K562 (cell line): ENCODE measurements around the gene IQGAP3. TPM values are rescaled to one million over a fixed set of nuclear protein-coding genes. Genes with fewer than 3 reads are reported as not detected.
A peak's percentile ranks its signal among the peaks of the same experiment; 100 is the strongest.

Experiments
- ARID1B ChIP-seq: fragments of 450-650 bp; IDR thresholded peaks from 2 replicates; pipeline ENCODE4 v1.6.1; 2016; ENCODE audit warnings: antibody characterized with exemption, mild to moderate bottlenecking, inconsistent platforms
- ARNT ChIP-seq, 2 experiments: fragments of 450-650 bp; IDR thresholded peaks; 2 replicates each; pipeline ENCODE4 v1.6.1; 2016; ENCODE audit warnings: mild to moderate bottlenecking in 1 of 2
- ATF1 ChIP-seq, 2 experiments: fragments of 450-650 bp in 1 of 2; IDR thresholded peaks; 2 replicates each; pipeline ENCODE4 v1.6.1; 2016; ENCODE audit warnings: missing compliant biosample characterization in 1 of 2, missing genetic modification characterization in 1 of 2
- ATF7 ChIP-seq: fragments of 450-650 bp; IDR thresholded peaks from 2 replicates; pipeline ENCODE4 v1.7.1; 2014; ENCODE audit warnings: mild to moderate bottlenecking, moderate library complexity
- BHLHE40 ChIP-seq: IDR thresholded peaks from 2 replicates; pipeline ENCODE4 v1.6.1; 2011; ENCODE audit warnings: low read length, improper control_type of control experiment
- CBFA2T2 ChIP-seq: fragments of 450-650 bp; conservative IDR thresholded peaks from 2 replicates; pipeline ENCODE4 v1.6.1; 2017; ENCODE audit warnings: mild to moderate bottlenecking
- CBX5 ChIP-seq: IDR thresholded peaks from 2 replicates; pipeline ENCODE4 v1.6.1; 2014; ENCODE audit warnings: low read depth, borderline replicate concordance
- CCNT2 ChIP-seq: IDR thresholded peaks from 2 replicates; pipeline ENCODE4 v1.6.1; 2011; ENCODE audit warnings: borderline replicate concordance, low read depth, mild to moderate bottlenecking, moderate library complexity, mixed read lengths, low read length; ENCODE audit not compliant: insufficient read length; ENCODE audit errors: extremely low read depth
- FOXA3 ChIP-seq, 2 experiments: fragments of 450-650 bp in 1 of 2; sonication (generic) in 1 of 2; formaldehyde crosslinking; IDR thresholded peaks in 1 of 2; conservative IDR thresholded peaks in 1 of 2; 2 replicates each; pipeline versions ENCODE4 v1.4.0 to v1.8.0; 2020 to 2022; ENCODE audit warnings: mild to moderate bottlenecking in 2 of 2, missing genetic modification reagents in 1 of 2
- GATAD2B ChIP-seq: fragments of 450-650 bp; IDR thresholded peaks from 2 replicates; pipeline ENCODE4 v1.6.1; 2017; ENCODE audit warnings: mild to moderate bottlenecking, borderline replicate concordance
- HDAC1 ChIP-seq, 2 experiments: fragments of 450-650 bp; IDR thresholded peaks; 2 replicates each; pipeline ENCODE4 v1.6.1; 2016 to 2017; ENCODE audit warnings: inconsistent platforms in 1 of 2, mild to moderate bottlenecking in 1 of 2, moderate library complexity in 1 of 2
- JUN ChIP-seq, 2 experiments: sonication (generic) in 1 of 2; formaldehyde crosslinking in 1 of 2; IDR thresholded peaks; 2 replicates each; pipeline versions ENCODE4 v1.6.1 to v1.8.0; 2012 to 2022; ENCODE audit warnings: borderline replicate concordance in 2 of 2, mild to moderate bottlenecking in 2 of 2, improper control_type of control experiment in 1 of 2, low read depth in 1 of 2, low read length in 1 of 2, missing genetic modification reagents in 1 of 2
- JUND ChIP-seq, 2 experiments: IDR thresholded peaks; 2 replicates in 1 of 2; 3 replicates in 1 of 2; pipeline ENCODE4 v1.6.1; 2011; ENCODE audit warnings: borderline replicate concordance in 2 of 2, low read depth in 2 of 2, low read length in 2 of 2, improper control_type of control experiment in 1 of 2, missing biosample characterization in 1 of 2, missing genetic modification characterization in 1 of 2, missing genetic modification reagents in 1 of 2
- KLF16 ChIP-seq: IDR thresholded peaks from 2 replicates; pipeline ENCODE4 v1.6.1; 2016; ENCODE audit warnings: antibody characterized with exemption
- MTA1 ChIP-seq: fragments of 450-650 bp; IDR thresholded peaks from 2 replicates; pipeline ENCODE4 v1.6.1; 2017; ENCODE audit warnings: borderline replicate concordance
- MYBL2 ChIP-seq, 2 experiments: fragments of 450-650 bp in 1 of 2; sonication (generic) in 1 of 2; formaldehyde crosslinking in 1 of 2; IDR thresholded peaks; 2 replicates each; pipeline versions ENCODE4 v1.6.1 to v1.8.1; 2017 to 2022; ENCODE audit warnings: borderline replicate concordance in 1 of 2, inconsistent platforms in 1 of 2, low read depth in 1 of 2, mild to moderate bottlenecking in 1 of 2, missing genetic modification reagents in 1 of 2, moderate library complexity in 1 of 2
- NCOA1 ChIP-seq: fragments of 450-650 bp; IDR thresholded peaks from 2 replicates; pipeline ENCODE4 v1.6.1; 2016; ENCODE audit warnings: low read depth
- NFIC ChIP-seq: fragments of 450-650 bp; IDR thresholded peaks from 2 replicates; pipeline ENCODE4 v1.6.1; 2017; ENCODE audit warnings: mild to moderate bottlenecking, inconsistent platforms
- PHF21A ChIP-seq: fragments of 450-650 bp; IDR thresholded peaks from 2 replicates; pipeline ENCODE4 v1.6.1; 2017; ENCODE audit warnings: low read depth, borderline replicate concordance
- SMARCA4 ChIP-seq: fragments of 450-650 bp; IDR thresholded peaks from 2 replicates; pipeline ENCODE4 v1.6.1; 2016
- SP1 ChIP-seq: sonication (generic); formaldehyde crosslinking; IDR thresholded peaks from 2 replicates; pipeline ENCODE4 v1.8.1; 2022; ENCODE audit warnings: mild to moderate bottlenecking, missing genetic modification reagents
- TCF3 ChIP-seq: sonication (generic); formaldehyde crosslinking; IDR thresholded peaks from 2 replicates; pipeline ENCODE4 v1.4.0; 2020; ENCODE audit warnings: mild to moderate bottlenecking, missing genetic modification reagents
- TEAD1 ChIP-seq, 2 experiments: fragments of 450-650 bp in 1 of 2; sonication (generic) in 1 of 2; formaldehyde crosslinking; IDR thresholded peaks; 2 replicates each; pipeline versions ENCODE4 v1.4.0 to v1.8.0; 2020 to 2022; ENCODE audit warnings: mild to moderate bottlenecking in 2 of 2, missing genetic modification reagents in 1 of 2
- WHSC1 ChIP-seq: IDR thresholded peaks from one replicate; pipeline ENCODE4 v1.6.1; 2012; ENCODE audit warnings: low read length, control low read depth, inconsistent platforms
- YBX1 ChIP-seq: fragments of 450-650 bp; IDR thresholded peaks from 2 replicates; pipeline ENCODE4 v1.7.1; 2016; ENCODE audit warnings: mild to moderate bottlenecking
- ZEB2 ChIP-seq: fragments of 450-650 bp; IDR thresholded peaks from 2 replicates; pipeline ENCODE4 v1.6.1; 2016
- ZNF121 ChIP-seq: sonication (generic); formaldehyde crosslinking; conservative IDR thresholded peaks from 2 replicates; pipeline ENCODE4 v1.8.0; 2022; ENCODE audit warnings: missing genetic modification reagents
- ZNF316 ChIP-seq: fragments of 450-650 bp; IDR thresholded peaks from 2 replicates; pipeline ENCODE4 v1.6.1; 2016
- polyA plus RNA-seq, 8 experiments: library from polyadenylated mRNA; depleted of rRNA in 4 of 8; stranded (reverse) in 5 of 8; unstranded in 3 of 8; fragments of >200 nt; fragmentation: Nextera tagmentation in 2 of 8; fragmentation: Illumina TruSeq in 1 of 8; extraction: Ambion mirVana in 2 of 8; extraction: Trizol in 1 of 8; gene quantifications; 2 replicates each; pipeline versions ENCODE4 v1.2.1 to v1.2.3, GENCODE V29; 2011 to 2014; ENCODE audit warnings: inconsistent platforms in 1 of 8, missing spikeins in 1 of 8
- total RNA-seq, 7 experiments: library from RNA; depleted of rRNA in 6 of 7; stranded (reverse); fragments of >200 nt in 6 of 7; fragmentation: Illumina TruSeq in 2 of 7; extraction: Trizol in 2 of 7; gene quantifications; 2 replicates each; pipeline versions ENCODE4 v1.2.1 to v1.2.3, GENCODE V29; 2011 to 2021; ENCODE audit warnings: low replicate concordance in 1 of 7
- TF ChIP-seq, protein P1 (sequence below): sonication (generic); formaldehyde crosslinking; IDR thresholded peaks from 2 replicates; pipeline ENCODE4 v1.8.0; 2022; ENCODE audit warnings: missing genetic modification reagents, mild to moderate bottlenecking, moderate library complexity, borderline replicate concordance
- TF ChIP-seq, protein P2 (sequence below): fragments of 250-450 bp; sonication (Bioruptor Pico); IDR thresholded peaks from 2 replicates; pipeline ENCODE4 v1.5.0; 2021

The IQGAP3 gene
- total and polyA plus RNA-seq, 9 of the 15 experiments (the other 6 are each of a cell fraction or from before 2014, with no cell fraction given), result 1.4 to 16.6 (median 11.9) TPM

DNA sequence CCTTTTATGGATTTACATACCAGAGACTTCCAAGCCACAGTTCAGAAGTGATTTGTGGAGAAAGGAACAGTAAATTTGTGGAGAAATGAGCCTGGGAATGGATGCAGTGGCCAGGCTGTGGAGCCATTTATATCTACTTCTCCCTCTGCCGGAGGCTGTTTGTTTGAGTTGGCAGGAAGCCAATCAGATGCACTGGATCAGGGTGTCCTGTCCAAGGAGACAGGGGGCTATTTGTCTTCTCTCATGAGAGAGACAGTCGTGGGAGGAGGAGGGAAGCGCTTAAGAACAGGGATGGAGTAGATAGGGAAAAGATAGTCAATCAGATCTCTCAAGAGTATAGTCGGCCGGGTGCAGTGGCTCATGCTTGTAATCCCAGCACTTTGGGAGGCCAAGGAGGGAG lies 44.1 kb upstream of the IQGAP3 start (continued):
- TF ChIP-seq MTA1 (peak; percentile 91), CCNT2 (peak; percentile 56), ARNT (IDR thresholded peaks at IDR 0.05) (peak; percentile 25 to 86; a peak in 2 of 4 replicates), JUND (IDR thresholded peaks at IDR 0.05; ENCODE audit: borderline replicate concordance, low read depth, low read length) (peak; percentile 75), JUND (tag; IDR thresholded peaks at IDR 0.05; ENCODE audit: borderline replicate concordance, low read depth, low read length) (peak; percentile 60; the same call in 2 of the 3 replicates), YBX1 (no peak), GATAD2B (peak; percentile 82; the same call in 1 of the 2 replicates), FOXA3 (CRISPR knock-in tag; conservative IDR thresholded peaks at IDR 0.05 in 1 of 2, IDR thresholded peaks at IDR 0.05 in 1 of 2) (peak; percentile 96 to 99), BHLHE40 (peak; percentile 49; the same call in 1 of the 2 replicates), CBFA2T2 (peak; percentile 86), JUN (IDR thresholded peaks at IDR 0.05; ENCODE audit: borderline replicate concordance, low read depth, low read length) (0 out of 2 replicates have a peak, but pooled peaks have one; percentile 29), JUN (CRISPR knock-in tag; IDR thresholded peaks at IDR 0.05; ENCODE audit: borderline replicate concordance) (no peak), CBX5 (peak; percentile 45; the same call in 1 of the 2 replicates), ATF7 (peak; percentile 68), ZEB2 (peak; percentile 89), NFIC (peak; percentile 100), HDAC1 (IDR thresholded peaks at IDR 0.05) (peak; percentile 55 to 95; a peak in 3 of 4 replicates), MYBL2 (IDR thresholded peaks at IDR 0.05; ENCODE audit: low read depth) (no peak), MYBL2 (CRISPR knock-in tag; IDR thresholded peaks at IDR 0.05; ENCODE audit: borderline replicate concordance) (no peak), ARID1B (peak; percentile 96), ZNF316 (no peak), NCOA1 (peak; percentile 76), PHF21A (peak; percentile 82; the same call in 1 of the 2 replicates), ATF1 (CRISPR knock-in tag; IDR thresholded peaks at IDR 0.05) (no peak), ATF1 (tag; IDR thresholded peaks at IDR 0.05) (0 out of 2 replicates have a peak, but pooled peaks have one; percentile 17), KLF16 (peak; percentile 85), TEAD1 (CRISPR knock-in tag; IDR thresholded peaks at IDR 0.05) (peak in 1 of 2 experiments; percentile 57; a peak in 1 of 4 replicates), TCF3 (CRISPR knock-in tag) (peak; percentile 76), ZNF121 (no peak), SMARCA4 (peak; percentile 97), SP1 (CRISPR knock-in tag) (0 out of 2 replicates have a peak, but pooled peaks have one; percentile 19), WHSC1 (no peak)
- TF ChIP-seq, protein P1, sequence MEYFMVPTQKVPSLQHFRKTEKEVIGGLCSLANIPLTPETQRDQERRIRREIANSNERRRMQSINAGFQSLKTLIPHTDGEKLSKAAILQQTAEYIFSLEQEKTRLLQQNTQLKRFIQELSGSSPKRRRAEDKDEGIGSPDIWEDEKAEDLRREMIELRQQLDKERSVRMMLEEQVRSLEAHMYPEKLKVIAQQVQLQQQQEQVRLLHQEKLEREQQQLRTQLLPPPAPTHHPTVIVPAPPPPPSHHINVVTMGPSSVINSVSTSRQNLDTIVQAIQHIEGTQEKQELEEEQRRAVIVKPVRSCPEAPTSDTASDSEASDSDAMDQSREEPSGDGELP (CRISPR knock-in tag), result peak; percentile 52
- TF ChIP-seq, protein P2, sequence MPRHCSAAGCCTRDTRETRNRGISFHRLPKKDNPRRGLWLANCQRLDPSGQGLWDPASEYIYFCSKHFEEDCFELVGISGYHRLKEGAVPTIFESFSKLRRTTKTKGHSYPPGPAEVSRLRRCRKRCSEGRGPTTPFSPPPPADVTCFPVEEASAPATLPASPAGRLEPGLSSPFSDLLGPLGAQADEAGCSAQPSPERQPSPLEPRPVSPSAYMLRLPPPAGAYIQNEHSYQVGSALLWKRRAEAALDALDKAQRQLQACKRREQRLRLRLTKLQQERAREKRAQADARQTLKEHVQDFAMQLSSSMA (CRISPR knock-in tag), result no peak
